CD4-positive, alpha-beta T cell treated with Interleukin-6 at 100 ng/mL for 8 hours (primary cell): Measurements from ENCODE around the gene H2AZ2.
"Not testable (repeated sequence)": the region's sequence is repeated elsewhere in the genome, so short reads cannot be mapped to it uniquely, and the experiment has no call there.

Experiments
- DNase-seq: peaks from one replicate; pipeline ENCODE4 v3.0.0-alpha.2; 2020; ENCODE audit warnings: mixed read lengths, low spot score

The H2AZ2 gene

GRCh38 chr7:44814919-44815318 is 33.0 kb downstream of the H2AZ2 start:
- no peak for DNase-seq

- no peak for DNase-seq
Measured at GRCh38 chr7:44811571-44811970, 36.3 kb downstream of the H2AZ2 start.

GRCh38 chr7:44811093-44811492 is 36.8 kb downstream of the H2AZ2 start:
- DNase-seq: no peak

GRCh38 chr7:44808914-44809393 is 38.9 kb downstream of the H2AZ2 start:
- DNase-seq: no peak

- DNase-seq: no peak
Measured at GRCh38 chr7:44805950-44806349, 41.9 kb downstream of the H2AZ2 start.

DNA sequence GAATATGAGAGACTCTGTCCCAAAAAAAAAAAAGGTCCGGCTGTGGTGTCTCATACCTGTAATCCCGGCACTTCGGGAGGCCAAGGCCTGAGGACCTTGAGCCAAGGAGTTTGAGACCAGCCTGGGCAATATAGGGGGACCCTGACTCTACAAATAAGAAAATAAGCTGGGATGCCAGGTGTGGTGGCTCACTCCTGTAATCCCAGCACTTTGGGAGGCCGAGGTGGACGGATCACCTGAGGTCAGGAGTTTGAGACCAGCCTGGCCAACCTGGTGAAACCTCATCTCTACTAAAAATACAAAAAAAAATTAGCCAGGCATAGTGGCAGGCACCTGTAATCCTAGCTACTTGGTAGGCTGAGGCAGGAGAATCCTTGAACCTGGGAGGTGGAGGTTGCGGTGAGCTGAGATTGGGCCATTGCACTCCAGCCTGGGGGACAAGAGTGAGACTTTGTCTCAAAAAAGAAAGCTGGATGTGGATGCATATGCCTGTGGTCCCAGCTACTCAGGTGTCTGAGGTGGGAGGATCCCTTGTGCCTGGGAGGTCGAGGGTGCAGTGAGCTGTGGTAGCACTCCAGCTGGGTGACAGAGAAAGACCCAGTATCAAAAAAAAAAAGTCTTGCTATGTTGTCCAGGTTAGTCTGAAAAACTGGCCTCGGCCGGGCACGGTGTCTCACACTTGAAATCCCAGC is 43.9 kb downstream of the H2AZ2 start:
- DNase-seq: not testable (repeated sequence)

- DNase-seq: no peak
Measured at GRCh38 chr7:44802418-44803025, 45.4 kb downstream of the H2AZ2 start.

DNA sequence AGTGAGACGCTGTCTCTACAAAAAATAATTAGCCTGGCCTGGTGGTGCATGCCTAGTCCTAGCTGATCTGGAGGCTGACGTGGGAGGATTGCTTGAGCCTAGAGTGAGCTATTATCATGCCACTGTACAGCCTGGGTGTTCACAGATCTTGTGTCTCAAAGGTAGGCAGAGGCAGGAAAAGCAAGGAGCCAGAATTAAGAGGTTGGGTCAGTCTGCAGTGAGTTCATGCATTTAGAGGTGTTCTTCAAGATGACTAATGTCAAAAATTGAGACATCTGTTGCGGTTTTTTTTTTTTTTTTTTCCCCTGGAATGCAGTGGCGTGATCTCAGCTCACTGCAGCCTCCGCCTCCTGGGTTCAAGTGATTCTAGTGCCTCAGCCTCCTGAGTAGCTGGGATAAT is 46.0 kb downstream of the H2AZ2 start:
- DNase-seq: no peak

DNA sequence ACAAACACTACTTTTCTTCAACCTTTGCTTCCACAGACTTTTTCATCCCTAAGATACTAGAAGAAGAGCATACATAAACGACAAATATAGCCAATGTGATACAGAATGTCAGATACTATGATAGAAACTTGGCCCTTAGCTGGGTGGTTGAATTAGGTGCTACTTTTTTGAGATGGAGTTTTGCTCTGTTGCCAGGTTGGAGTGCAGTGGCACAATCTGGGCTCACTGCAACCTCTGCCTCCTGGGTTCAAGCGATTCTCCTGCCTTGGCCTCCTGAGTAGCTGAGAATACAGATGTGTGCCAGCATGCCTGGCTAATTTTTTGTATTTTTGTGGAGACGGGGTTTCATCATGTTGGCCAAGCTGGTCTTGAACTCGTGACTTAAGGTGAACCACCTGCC is 47.9 kb downstream of the H2AZ2 start:
- no peak for DNase-seq

DNA sequence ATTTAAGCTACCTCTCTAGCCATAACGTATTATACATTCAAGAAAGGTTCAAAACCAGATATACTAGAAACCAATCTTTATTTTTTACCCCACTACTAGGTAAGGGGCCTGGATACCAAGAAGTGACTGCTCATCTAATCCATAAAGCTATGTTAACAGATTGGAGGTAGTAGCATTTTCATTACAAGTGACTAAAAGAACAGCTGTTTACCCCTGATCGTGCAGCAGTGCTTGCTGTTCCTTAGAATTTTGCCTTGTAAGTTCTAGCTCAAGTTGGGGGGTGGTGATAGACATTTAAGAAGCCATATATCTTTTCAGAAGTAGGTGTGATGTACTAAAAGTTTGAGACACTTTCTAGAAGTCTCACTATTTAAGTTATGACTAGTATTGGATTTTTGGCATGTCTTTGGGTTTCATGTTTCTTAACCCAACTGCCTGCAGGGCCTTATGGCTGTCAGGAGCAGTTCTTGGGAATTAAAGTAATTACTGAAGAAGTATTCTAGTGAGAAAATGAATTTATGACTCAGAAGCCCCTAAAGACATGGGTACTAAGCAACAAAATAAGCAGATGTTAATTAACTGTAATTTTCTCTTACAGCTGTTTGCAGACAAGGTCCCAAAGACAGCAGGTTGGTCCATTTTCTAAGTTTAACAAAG is 49.1 kb downstream of the H2AZ2 start:
- DNase-seq: no peak

- peak; percentile 84 for DNase-seq
Measured at GRCh38 chr7:44797329-44798258, 50.3 kb downstream of the H2AZ2 start.

GRCh38 chr7:44796504-44797328 is 51.2 kb downstream of the H2AZ2 start, which contains the start of gene PPIA:
Gene PPIA, plus strand, starts transcription at chr7:44796681. Its CDS starts 44 bp downstream, at chr7:44796725.
- peak; percentile 98 for DNase-seq

DNA sequence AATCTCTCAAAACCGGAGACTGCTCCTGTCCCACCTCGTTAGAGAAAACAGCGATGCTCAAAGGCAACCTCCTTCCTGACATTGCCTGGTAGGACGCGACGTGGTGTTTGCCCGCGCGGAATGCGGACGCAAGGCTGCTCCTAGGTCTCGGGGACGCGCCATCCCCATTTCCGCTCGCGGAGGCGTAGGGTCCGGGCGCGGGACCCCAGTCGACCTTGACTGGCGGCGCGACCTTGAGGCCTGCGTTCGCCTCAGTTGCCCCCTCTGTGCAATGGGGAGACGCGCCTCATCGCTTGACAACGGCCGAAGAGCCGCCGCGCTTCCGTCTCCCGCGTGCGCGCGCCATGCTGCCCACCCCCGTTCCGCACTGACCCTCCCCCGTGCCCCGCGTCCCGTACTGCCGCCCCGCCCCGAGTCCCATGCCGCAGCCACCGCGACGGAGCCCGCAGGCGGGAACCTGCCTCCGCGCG is 51.8 kb downstream of the H2AZ2 start:
- no peak for DNase-seq

DNA sequence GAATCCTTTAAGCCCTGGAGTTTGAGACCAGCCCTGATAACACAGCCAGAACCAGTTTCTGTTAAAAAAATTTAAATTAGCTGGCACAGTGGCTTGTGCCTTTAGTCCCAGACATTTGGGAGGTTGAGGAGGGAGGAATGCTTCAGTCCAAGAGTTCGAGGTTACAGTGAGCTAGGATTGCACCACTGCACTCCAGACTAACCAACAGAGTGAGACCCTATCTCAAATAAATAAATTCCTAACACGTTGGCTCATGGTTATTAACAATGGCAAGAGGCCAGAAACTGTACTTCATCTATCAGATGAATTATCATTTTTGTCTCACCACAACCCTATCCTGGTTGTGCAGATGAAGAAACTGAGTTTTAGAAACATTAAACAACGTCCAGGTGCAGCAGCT is 53.6 kb downstream of the H2AZ2 start:
- no peak for DNase-seq

DNA sequence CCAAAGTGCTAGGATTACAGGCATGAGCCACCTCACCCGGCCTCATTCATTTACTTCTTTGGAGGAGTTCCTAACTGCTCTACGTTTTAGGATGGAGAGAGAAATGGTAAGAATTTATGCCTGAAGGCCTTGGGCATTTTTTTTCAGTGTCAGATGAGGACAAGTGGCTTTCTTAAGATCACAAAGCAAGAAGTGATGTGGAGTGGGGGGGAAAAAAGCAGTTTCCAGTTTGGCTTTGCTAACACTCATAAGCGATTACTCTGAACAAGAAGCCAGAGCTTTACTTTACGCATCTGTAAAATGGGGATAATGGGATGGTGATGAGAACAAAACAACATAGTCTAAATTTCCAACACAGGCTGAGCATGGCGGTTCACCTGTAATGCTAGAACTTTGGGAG is 54.0 kb downstream of the H2AZ2 start:
- DNase-seq: no peak

- DNase-seq: no peak
Measured at GRCh38 chr7:44791278-44792219, 56.3 kb downstream of the H2AZ2 start.

- no peak for DNase-seq
Measured at GRCh38 chr7:44789990-44790389, 57.9 kb downstream of the H2AZ2 start.

- DNase-seq: no peak
Measured at GRCh38 chr7:44787762-44788161, 60.1 kb downstream of the H2AZ2 start.

- DNase-seq: no peak
Measured at GRCh38 chr7:44787041-44787440, 60.8 kb downstream of the H2AZ2 start.

DNA sequence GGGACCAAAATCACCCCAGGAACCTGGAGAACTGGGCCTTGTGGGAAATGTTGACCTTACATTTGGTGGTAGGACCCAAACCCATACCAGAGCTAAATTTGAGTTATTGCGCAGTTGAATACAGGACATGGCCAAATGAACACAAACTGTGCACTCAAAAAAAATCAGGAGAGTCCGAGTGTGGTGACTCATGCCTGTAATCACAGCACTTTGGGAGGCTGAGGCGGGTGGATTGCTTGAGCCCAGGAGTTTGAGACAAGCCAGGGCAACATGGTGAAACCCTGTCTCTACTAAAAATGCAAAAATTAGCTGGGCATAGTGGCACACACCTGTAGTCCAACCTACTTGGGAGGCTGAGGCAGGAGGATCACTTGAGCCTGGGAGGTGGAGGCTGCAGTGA is 62.7 kb downstream of the H2AZ2 start:
- not testable (repeated sequence) for DNase-seq
